ENCODE data around the gene RPS4Y1. TPM values are rescaled to one million over a fixed set of nuclear protein-coding genes. Genes with fewer than 3 reads are reported as not detected.
"Not testable (repeated sequence)": the region's sequence is repeated elsewhere in the genome, so short reads cannot be mapped to it uniquely, and the experiment has no call there.

Gene RPS4Y1
- 512 and 718 TPM in 2 replicates for polyA plus RNA-seq (2011; rRNA removed)
- polyA minus RNA-seq (2011; rRNA and poly(A)+ RNA removed), result 171 and 213 TPM in 2 replicates

- DNase-seq (ENCODE audit: low read depth), result no peak
- H3K27me3 ChIP-seq (ENCODE audit: control insufficient read depth, insufficient read depth, low read length), result no peaks in the 10 kb centered on the region
- POLR2A ChIA-PET, result no interaction called here
- CTCF ChIA-PET, result no interaction called here
- TF ChIP-seq CTCF (IDR thresholded peaks at IDR 0.05; ENCODE audit: insufficient read depth, low read depth, low read length), result no peak
- H3K4me3 ChIP-seq (ENCODE audit: low read depth, low read length), result peak within 1 kb of the TSS; percentile 77
- peaks cover 12% of the 10 kb centered on the region for H3K36me3 ChIP-seq (ENCODE audit: control insufficient read depth, insufficient read depth, low read length)
These were observed at the start of gene RPS4Y1 for GRCh38 chrY:2841471-2841893. RPS4Y1 (plus strand) TSS chrY:2841602; CDS start chrY:2841625, 23 bp downstream.

GRCh38 chrY:2796977-2797523 lies 44.4 kb upstream of the RPS4Y1 start:
- CTCF ChIA-PET, result interaction anchor here (1.1 kb wide), 1 partner anchor 140 kb away, joined by 3 read pairs; no protein-coding TSS in a partner anchor
- POLR2A ChIA-PET, result no interaction called here
- TF ChIP-seq CTCF (IDR thresholded peaks at IDR 0.05; ENCODE audit: insufficient read depth, low read depth, low read length), result no peak
- no peaks in the 10 kb centered on the region for H3K27me3 ChIP-seq (ENCODE audit: control insufficient read depth, insufficient read depth, low read length)
- DNase-seq (ENCODE audit: low read depth), result no peak
- H3K4me3 ChIP-seq (ENCODE audit: low read depth, low read length), result no peak overlapping the region
- no peaks in the 10 kb centered on the region for H3K36me3 ChIP-seq (ENCODE audit: control insufficient read depth, insufficient read depth, low read length)

- ChIA-PET POLR2A (no interaction called here), CTCF (interaction anchor here (0.6 kb wide), 1 partner anchor 105 kb away, joined by 3 read pairs; no protein-coding TSS in a partner anchor)
- H3K4me3 ChIP-seq (ENCODE audit: low read depth, low read length), result no peak overlapping the region
- no peak for TF ChIP-seq CTCF (IDR thresholded peaks at IDR 0.05; ENCODE audit: insufficient read depth, low read depth, low read length)
- DNase-seq (ENCODE audit: low read depth), result no peak
- no peaks in the 10 kb centered on the region for H3K36me3 ChIP-seq (ENCODE audit: control insufficient read depth, insufficient read depth, low read length)
- no peaks in the 10 kb centered on the region for H3K27me3 ChIP-seq (ENCODE audit: control insufficient read depth, insufficient read depth, low read length)
These were observed 43.4 kb upstream of the RPS4Y1 start for GRCh38 chrY:2797991-2798390.

- Histone ChIP-seq H3K27me3 (ENCODE audit: control insufficient read depth, insufficient read depth, low read length) (no peaks in the 10 kb centered on the region), H3K36me3 (ENCODE audit: control insufficient read depth, insufficient read depth, low read length) (no peaks in the 10 kb centered on the region), H3K4me3 (ENCODE audit: low read depth, low read length) (no peak overlapping the region)
- TF ChIP-seq CTCF (IDR thresholded peaks at IDR 0.05; ENCODE audit: insufficient read depth, low read depth, low read length), result peak; percentile 44
- ChIA-PET CTCF (interaction anchor here (0.8 to 0.9 kb wide), 2 partner anchors 116 to 136 kb away, joined by 3 read pairs; no protein-coding TSS in a partner anchor), POLR2A (no interaction called here)
- no peak for DNase-seq (ENCODE audit: low read depth)
These were observed 41.2 kb upstream of the RPS4Y1 start for GRCh38 chrY:2800246-2800645.

- CTCF ChIA-PET; DNase-seq (ENCODE audit: low read depth); POLR2A ChIA-PET; H3K36me3 ChIP-seq (ENCODE audit: control insufficient read depth, insufficient read depth, low read length); H3K4me3 ChIP-seq (ENCODE audit: low read depth, low read length); H3K27me3 ChIP-seq (ENCODE audit: control insufficient read depth, insufficient read depth, low read length): not testable (repeated sequence)
These were observed 24.1 kb upstream of the RPS4Y1 start for GRCh38 chrY:2817146-2817896.
